ENCODE data around the gene NT5C1B.

GRCh38 chr2:18525236-18525635, 64.1 kb downstream of the NT5C1B start:
- no peak for TF ChIP-seq FOXA1 (IDR thresholded peaks at IDR 0.05)
- no peak for TF ChIP-seq CTCF (IDR thresholded peaks at IDR 0.05; ENCODE audit: low read depth, low read length, missing input control)
- TF ChIP-seq RXRA (IDR thresholded peaks at IDR 0.05): no peak
- TF ChIP-seq SP1 (IDR thresholded peaks at IDR 0.05): no peak
- TF ChIP-seq EGR1 (IDR thresholded peaks at IDR 0.05; ENCODE audit: low read depth in 2 of 2): no peak
- TF ChIP-seq GABPA (IDR thresholded peaks at IDR 0.05 in 1 of 2, conservative IDR thresholded peaks at IDR 0.05 in 1 of 2): no peak
